HUES48 (cell line): Measurements from ENCODE around the gene HS3ST4.

Source experiments
- H3K27ac ChIP-seq: one replicate; pipeline ENCODE4 v1.7.0; 2013; ENCODE audit warnings: low read depth, low read length, inconsistent platforms
- H3K27me3 ChIP-seq: 2 replicates; pipeline ENCODE4 v1.6.1; 2013; ENCODE audit warnings: mild to moderate bottlenecking, low read length; ENCODE audit not compliant: control insufficient read depth, insufficient read depth
- H3K36me3 ChIP-seq: 2 replicates; pipeline ENCODE4 v1.6.1; 2013; ENCODE audit warnings: low read length; ENCODE audit not compliant: control insufficient read depth, insufficient read depth
- H3K4me1 ChIP-seq: 2 replicates; pipeline ENCODE4 v1.6.1; 2013; ENCODE audit warnings: mild to moderate bottlenecking, low read length; ENCODE audit not compliant: control insufficient read depth, insufficient read depth
- H3K4me3 ChIP-seq: 2 replicates; pipeline ENCODE4 v1.5.1; 2013; ENCODE audit warnings: mild to moderate bottlenecking, low read depth, low read length
- H3K9ac ChIP-seq: 2 replicates; pipeline ENCODE4 v1.6.1; 2013; ENCODE audit warnings: mild to moderate bottlenecking, low read depth, low read length, moderate library complexity
- H3K9me3 ChIP-seq: 2 replicates; pipeline ENCODE4 v1.6.1; 2013; ENCODE audit warnings: low read length; ENCODE audit not compliant: control insufficient read depth, insufficient read depth

Gene HS3ST4

DNA sequence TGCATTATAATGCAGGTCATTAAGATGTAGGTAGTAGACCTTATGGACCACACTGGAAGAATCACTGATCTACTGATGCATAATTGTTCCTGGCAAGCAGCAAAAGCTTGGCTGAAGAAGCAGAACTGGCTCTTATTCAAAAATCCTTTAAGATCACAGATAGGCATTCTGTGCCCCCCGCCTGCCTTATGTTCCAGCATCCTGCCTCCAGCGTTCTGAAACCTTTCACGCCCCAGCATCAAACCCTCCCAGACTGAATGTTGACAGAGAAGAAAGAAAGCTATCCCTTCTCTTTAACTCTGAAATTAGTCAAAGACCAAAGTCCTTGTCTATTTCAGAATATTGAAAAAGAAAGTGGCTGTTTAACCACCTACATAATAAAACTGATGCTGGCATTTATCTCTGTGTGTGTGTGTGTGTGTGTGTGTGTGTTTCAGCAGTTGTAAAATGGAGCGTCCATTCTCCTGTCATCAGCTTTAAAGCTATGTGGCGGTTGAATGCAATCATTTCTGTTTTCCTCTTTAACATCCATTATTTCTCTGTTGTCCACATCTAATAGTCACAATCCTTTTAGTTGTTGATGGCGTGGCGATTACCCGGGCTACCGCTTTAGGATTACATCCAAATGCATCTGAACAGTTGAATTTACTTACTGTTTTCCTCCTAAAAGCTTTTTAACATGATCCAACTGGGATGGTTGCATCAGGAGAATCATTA, 350.4 kb downstream of the HS3ST4 start:
- Histone ChIP-seq H3K4me1 (no peaks in the 10 kb centered on the region), H3K4me3 (no peak overlapping the region), H3K36me3 (no peaks in the 10 kb centered on the region), H3K27me3 (no peaks in the 10 kb centered on the region), H3K27ac (no peak overlapping the region), H3K9ac (no peak overlapping the region), H3K9me3 (no peaks in the 10 kb centered on the region)

DNA sequence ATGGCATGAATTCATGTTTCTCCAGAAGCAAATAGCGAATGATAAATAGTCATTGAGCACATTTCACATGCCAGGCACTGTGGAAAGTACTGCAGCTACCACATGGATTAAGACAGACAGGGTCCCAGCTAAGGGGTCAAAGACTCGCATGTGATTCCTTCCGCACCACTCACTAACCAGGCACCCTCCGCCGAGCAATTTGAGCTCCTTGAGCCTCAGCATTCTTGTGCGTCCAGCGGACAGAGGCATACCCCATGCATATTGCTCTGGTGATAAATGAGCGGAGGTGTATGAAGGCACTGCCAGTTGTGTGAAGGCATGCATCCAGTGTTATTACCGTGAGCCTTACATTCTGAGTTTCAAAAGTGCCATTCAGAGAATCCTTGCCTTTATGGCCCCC, 358.7 kb downstream of the HS3ST4 start:
- no peaks in the 10 kb centered on the region for H3K9me3 ChIP-seq
- H3K27ac ChIP-seq: peak overlapping the region; percentile 72
- no peaks in the 10 kb centered on the region for H3K27me3 ChIP-seq
- H3K4me1 ChIP-seq: peaks cover 37% of the 10 kb centered on the region
- H3K9ac ChIP-seq: peak overlapping the region; percentile 2; the same call in 1 of the 2 replicates
- 0 out of 2 replicates have a peak overlapping the region, but pooled peaks have one; percentile 9 for H3K4me3 ChIP-seq
- H3K36me3 ChIP-seq: no peaks in the 10 kb centered on the region

DNA sequence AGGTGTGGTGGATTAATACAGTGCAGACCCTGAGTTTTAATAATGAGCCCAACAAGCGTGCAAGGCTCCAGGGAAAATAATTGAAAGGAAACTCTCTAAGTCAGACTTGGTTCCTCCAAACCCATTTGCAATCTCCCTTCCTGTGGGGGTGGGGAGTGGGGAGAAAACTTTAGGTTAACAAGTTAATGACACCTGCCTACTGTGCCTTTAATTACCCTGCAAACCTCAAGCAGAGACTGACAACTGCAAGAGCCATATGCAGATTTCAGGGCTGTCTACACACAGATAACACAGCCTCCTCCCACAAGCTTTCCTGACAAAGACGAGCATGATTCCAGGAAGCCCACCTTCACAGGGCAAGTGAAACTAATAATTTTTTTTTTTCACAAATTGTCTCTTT, 359.3 kb downstream of the HS3ST4 start:
- no peaks in the 10 kb centered on the region for H3K27me3 ChIP-seq

DNA sequence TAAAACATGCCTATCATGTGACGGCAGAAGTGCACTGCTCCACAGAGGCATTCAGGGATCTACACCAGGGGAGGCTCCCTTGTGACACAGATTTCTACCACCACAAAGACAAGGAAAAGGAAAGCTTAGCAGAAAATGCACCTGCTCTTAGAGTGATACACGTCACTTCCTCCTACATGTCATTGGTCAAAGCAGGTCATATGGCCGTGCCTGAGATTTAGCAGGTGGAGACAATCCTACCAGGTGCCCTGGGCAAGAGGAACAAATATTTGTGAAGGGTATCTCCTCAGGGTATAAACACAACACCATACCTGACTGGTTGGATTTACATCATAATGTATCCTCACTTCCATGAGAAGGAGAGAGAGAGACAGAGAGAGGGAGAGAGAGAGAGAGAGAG, 362.1 kb downstream of the HS3ST4 start:
- Histone ChIP-seq H3K27me3 (no peaks in the 10 kb centered on the region), H3K4me1 (peaks cover 57% of the 10 kb centered on the region), H3K27ac (no peak overlapping the region), H3K9ac (no peak overlapping the region), H3K36me3 (no peaks in the 10 kb centered on the region), H3K4me3 (no peak overlapping the region), H3K9me3 (no peaks in the 10 kb centered on the region)

More for the DNA sequence above, 359.3 kb downstream of the HS3ST4 start:
- Histone ChIP-seq H3K4me3 (peak overlapping the region; percentile 33; the same call in 1 of the 2 replicates), H3K27ac (peak overlapping the region; percentile 72), H3K4me1 (peaks cover 43% of the 10 kb centered on the region), H3K9me3 (no peaks in the 10 kb centered on the region), H3K9ac (peak overlapping the region; percentile 2; the same call in 1 of the 2 replicates), H3K36me3 (no peaks in the 10 kb centered on the region)

DNA sequence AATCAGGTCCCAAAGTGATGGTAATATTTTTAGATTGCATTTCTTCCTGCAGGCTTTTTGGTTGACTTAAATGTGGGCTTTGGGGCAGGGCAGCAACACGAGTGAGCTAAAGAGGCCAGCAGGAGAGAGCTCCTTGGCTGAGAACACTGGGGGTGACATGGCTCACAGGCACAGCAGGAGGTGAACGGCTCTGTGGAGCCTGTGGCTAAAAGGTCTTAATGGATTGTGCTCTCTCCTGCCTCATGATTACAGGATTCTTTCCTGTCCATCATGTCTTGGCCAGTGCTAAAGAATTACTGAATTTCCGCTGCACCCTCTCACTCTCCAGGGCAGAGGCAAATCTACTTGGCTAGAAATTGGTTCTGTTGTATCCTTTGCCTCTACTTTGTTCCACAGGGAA, 366.6 kb downstream of the HS3ST4 start:
- Histone ChIP-seq H3K9ac (no peak overlapping the region), H3K4me3 (no peak overlapping the region), H3K4me1 (peaks cover 33% of the 10 kb centered on the region), H3K27me3 (no peaks in the 10 kb centered on the region), H3K27ac (peak overlapping the region; percentile 37), H3K9me3 (no peaks in the 10 kb centered on the region), H3K36me3 (no peaks in the 10 kb centered on the region)

DNA sequence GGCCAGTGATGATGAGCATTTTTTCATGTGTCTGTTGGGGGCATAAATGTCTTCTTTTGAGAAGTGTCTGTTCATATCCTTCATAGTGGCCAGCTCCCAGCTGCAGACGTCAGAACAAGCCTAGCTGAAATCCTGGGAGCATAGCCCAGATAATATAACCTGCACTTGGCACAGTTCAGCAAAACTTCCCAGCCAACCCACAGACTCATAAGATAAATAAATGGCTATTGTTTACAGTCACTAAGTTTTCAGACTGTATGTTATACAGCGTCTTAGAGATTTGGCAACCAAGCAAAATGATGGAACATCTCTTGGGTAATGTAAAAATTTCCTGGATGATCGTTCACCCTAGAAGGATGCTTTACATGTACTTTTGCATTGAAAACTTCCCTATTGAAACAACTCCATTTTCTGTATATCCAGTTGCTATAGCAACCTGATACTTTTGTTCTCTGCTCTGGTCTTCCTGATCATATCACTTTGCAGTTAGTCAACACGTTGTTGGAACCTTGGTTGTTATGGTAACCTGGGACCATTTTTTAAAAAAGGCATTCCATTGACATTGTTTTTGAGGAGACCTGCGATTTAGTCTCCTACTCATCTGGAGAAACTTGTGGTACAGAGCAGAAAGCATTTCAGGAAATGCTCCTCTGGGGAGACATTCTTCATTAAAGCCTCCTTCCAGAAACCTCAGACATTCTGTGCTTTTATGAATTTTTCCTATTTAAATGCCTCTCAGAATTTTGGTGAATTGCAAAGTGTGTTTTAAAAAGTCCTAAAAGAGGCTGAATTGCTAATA, 378.7 kb downstream of the HS3ST4 start:
- H3K27ac ChIP-seq: peak overlapping the region; percentile 47
- H3K4me3 ChIP-seq: no peak overlapping the region
- no peaks in the 10 kb centered on the region for H3K9me3 ChIP-seq
- no peak overlapping the region for H3K9ac ChIP-seq
- peaks cover 19% of the 10 kb centered on the region for H3K4me1 ChIP-seq
- H3K27me3 ChIP-seq: no peaks in the 10 kb centered on the region
- H3K36me3 ChIP-seq: no peaks in the 10 kb centered on the region

DNA sequence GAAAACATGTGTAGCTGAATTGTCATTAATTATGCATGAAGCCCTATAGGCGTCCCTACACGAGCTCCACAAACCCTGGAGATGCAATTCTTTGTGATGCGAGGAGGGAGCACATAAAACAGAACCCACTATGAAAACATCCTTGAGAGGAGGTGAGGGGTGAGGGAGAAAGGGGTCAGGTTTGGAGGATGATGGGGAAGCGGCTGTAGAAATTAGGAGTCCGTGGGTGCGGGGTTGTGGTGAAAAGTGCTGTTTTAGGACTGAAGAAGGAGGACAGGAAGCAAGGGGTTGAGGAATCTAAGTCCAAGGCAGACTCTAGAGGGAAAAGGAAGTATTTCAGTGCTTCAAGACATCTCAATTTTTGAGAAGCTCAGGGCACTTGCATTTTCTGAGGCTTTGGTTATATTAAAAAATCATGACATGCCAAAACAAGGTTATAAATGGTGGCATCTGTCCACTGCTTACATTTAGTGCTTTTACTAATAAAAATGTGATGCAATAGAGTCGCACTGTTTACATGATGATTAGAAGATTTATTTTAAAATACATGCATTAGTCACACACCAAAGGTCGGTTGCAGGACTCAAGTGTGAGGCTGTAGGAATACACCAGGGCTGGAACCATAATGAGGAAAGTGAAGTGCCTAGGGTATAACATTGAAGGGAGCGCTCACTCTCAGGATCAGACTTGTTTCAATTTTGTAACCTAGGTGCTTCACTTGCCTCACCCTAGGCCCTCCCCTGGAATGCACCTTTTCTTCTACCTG, 379.5 kb downstream of the HS3ST4 start:
- Histone ChIP-seq H3K4me3 (no peak overlapping the region), H3K27ac (peak overlapping the region; percentile 47), H3K9ac (no peak overlapping the region), H3K9me3 (no peaks in the 10 kb centered on the region), H3K27me3 (no peaks in the 10 kb centered on the region), H3K4me1 (peaks cover 19% of the 10 kb centered on the region), H3K36me3 (no peaks in the 10 kb centered on the region)

DNA sequence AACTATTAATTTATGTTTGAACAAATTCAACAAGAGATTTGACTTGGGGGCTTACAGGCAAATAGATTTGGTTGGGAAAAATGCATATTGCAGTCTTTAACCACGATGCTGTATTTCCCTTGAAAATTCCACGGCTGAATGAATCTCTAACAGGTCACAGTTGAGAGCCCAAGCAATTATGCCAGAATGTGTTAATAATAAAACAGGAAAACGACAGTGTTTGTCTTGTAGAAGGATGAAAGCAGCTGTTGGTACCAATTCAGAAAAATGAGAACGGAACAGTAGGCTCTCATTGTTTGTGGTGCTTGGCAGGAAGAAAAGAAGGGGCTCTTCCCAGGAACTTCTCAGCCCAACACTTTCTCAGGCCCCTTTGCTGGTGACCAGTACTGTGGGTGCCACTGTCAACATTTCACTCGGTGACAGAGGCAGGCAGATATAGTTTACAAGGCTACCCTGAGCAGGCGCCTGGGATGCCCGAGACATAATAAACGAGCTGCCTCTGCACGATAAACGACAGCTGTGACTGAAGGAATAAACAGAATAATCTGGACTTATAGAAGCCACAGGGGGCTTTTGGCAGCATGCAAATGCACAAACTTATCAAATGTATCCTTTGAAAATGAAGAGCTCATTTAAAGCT, 387.1 kb downstream of the HS3ST4 start:
- H3K4me1 ChIP-seq: no peaks in the 10 kb centered on the region; the same call in 1 of the 2 replicates
- no peaks in the 10 kb centered on the region for H3K27me3 ChIP-seq
- H3K36me3 ChIP-seq: no peaks in the 10 kb centered on the region
- H3K9me3 ChIP-seq: no peaks in the 10 kb centered on the region
- no peak overlapping the region for H3K4me3 ChIP-seq
- H3K9ac ChIP-seq: no peak overlapping the region
- no peak overlapping the region for H3K27ac ChIP-seq

DNA sequence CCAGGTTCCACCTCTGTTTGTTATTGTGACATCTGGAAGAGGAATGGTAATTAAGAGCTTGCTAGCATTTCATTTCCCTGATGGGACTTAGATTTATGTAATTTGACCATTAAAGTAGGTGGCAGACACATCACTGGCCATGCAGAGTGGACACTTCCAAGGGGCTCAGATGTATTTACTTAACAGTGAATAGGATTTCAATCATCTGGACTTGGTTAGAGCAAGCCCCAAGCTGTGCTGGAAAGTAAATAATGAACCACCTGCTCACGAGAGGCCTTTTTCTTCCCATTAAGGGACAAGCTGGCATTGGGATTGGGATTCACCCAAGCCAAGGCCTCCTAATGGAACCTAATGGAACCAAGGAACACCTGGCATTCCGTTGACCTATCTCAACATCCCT, 395.3 kb downstream of the HS3ST4 start:
- Histone ChIP-seq H3K4me1 (no peaks in the 10 kb centered on the region), H3K9ac (no peak overlapping the region), H3K27ac (no peak overlapping the region), H3K9me3 (no peaks in the 10 kb centered on the region), H3K27me3 (no peaks in the 10 kb centered on the region), H3K4me3 (no peak overlapping the region), H3K36me3 (no peaks in the 10 kb centered on the region)

DNA sequence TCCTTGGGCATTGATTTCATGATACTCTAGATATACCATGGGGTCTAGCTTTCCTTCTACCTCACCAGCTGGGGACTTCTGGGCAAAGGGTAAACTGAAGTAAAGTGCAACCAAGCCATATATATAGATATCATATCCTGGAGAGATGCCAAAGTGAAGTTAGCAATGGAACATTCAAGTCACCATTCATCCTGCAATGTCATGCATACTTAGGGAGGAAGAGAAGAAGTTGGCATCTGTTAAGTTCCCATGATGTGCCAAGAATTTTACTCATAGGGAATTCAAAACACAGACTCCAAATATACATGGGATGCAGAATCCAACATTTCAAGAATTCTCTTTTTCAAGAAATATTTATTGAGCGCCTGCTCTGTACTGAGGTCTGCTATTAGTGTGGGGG, 399.8 kb downstream of the HS3ST4 start:
- H3K9me3 ChIP-seq: no peaks in the 10 kb centered on the region
- no peaks in the 10 kb centered on the region for H3K36me3 ChIP-seq
- H3K27ac ChIP-seq: no peak overlapping the region
- no peaks in the 10 kb centered on the region for H3K27me3 ChIP-seq
- no peak overlapping the region for H3K4me3 ChIP-seq
- H3K4me1 ChIP-seq: no peaks in the 10 kb centered on the region
- no peak overlapping the region for H3K9ac ChIP-seq
